RPMI8226 (cell line): ENCODE results near the gene TMEM174.
A peak's percentile ranks its signal among the peaks of the same experiment; 100 is the strongest.

Source experiments
- DNase-seq: peaks from one replicate; pipeline ENCODE4 v3.0.0-alpha.2; 2015

TMEM174 gene, protein sequence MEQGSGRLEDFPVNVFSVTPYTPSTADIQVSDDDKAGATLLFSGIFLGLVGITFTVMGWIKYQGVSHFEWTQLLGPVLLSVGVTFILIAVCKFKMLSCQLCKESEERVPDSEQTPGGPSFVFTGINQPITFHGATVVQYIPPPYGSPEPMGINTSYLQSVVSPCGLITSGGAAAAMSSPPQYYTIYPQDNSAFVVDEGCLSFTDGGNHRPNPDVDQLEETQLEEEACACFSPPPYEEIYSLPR

DNA sequence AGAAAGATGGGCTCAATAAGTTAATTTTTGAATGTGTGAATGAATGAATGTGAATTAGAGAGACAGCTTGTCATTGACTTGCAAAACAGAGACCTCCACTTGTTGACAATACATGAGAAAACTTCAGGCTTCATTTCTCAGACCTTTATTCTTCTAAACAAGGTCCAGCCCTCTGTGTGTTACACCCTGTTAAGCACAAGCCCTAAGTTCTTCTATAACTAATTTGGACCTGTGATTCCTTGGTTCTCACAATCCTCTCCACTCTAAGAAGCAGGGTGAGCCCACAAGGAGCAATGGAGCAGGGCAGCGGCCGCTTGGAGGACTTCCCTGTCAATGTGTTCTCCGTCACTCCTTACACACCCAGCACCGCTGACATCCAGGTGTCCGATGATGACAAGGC is at the start of gene TMEM174:
Gene TMEM174, plus strand, starts transcription at position 243 of the 400 bp plus-strand sequence. Its CDS starts 51 bp downstream, at position 294.
- DNase-seq, result no peak

DNA sequence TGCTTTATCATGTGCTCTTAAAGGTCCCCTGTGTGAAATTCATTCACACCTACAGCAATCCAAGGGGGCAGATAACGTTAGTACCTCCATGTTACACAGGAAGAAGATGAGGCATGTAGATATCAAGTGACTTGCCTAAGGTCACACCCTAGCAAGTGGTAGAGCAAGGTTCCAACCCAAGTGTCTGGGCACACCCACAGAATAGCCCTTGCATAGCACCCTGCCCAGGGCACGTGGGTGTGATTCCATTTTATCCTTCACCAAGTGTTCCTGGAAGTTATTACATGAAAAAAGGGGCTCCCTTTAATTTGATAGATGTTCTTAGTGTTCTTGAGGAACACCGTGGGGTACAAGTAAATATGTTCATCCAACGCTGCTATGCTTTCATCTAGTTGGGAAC is 47.7 kb upstream of the TMEM174 start:
- DNase-seq, result no peak

DNA sequence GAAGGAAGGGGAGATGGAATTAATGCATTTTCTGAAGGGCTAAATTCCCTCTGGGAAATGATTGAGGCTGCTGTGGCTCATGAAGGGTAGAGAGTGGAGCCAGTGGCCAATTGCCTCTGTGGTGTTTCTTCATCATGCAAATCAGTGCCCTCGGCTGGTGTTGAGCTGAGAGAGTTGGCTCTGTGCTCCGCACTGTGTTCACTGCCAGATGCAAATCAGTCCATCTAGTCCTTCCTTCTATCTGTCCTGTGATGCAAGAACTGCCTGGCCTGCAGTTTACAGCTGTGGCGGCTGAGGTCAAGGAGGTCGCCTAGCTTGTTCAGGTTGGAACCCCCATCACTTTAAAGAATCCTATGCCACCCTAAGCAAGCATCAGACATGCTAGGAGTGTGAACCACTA is 46.6 kb upstream of the TMEM174 start:
- DNase-seq, result peak; percentile 39

DNA sequence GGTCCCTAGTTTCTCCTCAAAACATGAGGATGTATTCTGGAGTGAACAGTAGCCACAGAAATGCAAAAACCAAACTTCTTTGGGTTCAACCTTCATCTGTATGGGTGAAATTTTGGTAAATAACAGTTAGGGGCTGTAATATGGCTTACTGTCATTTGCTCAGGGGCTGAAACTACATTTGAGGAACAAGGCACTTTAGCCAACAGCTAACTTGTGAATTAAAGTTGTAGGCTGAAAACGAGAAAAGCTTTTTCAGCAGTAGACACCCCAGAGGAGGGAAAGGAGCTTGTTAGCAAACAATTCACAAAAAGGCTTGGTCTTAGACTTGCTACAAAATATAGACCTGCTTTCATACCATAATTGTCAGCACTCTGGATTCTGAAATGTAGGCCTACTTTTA is 46.0 kb upstream of the TMEM174 start:
- peak; percentile 44 for DNase-seq

DNA sequence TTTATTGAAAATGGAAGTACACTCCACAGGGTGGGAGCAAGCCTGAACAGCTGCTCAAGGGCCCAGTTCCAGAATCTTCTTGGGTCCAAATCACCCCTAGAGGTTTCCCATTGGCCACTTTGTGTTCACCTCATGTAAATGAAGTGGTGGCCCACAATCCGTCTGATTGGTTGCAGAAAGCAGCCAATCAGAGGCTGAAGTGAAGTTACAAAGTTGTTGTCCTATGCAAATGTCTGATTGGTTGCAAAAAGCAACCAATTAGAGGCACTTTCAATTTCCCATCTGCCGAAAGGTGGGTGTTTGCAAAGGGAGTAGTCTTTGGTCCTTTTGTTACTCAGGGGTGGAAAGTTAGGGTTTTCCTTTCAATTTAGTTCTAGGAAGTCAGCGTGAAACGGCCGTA is 43.9 kb upstream of the TMEM174 start:
- no peak for DNase-seq

DNA sequence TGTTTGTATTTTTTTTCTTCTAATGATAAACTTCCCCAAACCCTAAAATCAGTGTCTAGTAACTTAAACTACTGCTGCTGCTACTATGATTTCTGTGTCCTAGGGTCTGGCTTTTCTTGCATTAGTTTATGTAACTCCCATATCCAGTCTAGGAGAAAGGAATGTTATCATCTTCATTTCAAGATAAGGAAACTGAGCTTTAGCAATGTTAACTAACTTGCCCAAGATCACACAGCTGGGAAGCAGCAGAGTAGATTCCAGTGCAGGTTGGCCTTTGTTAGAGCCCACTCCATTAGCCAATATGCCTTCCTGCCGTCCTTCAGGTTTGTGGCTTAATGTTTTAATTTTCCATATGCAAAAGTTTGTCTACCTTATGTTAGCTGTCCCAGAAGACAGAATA is 42.2 kb upstream of the TMEM174 start:
- no peak for DNase-seq

DNA sequence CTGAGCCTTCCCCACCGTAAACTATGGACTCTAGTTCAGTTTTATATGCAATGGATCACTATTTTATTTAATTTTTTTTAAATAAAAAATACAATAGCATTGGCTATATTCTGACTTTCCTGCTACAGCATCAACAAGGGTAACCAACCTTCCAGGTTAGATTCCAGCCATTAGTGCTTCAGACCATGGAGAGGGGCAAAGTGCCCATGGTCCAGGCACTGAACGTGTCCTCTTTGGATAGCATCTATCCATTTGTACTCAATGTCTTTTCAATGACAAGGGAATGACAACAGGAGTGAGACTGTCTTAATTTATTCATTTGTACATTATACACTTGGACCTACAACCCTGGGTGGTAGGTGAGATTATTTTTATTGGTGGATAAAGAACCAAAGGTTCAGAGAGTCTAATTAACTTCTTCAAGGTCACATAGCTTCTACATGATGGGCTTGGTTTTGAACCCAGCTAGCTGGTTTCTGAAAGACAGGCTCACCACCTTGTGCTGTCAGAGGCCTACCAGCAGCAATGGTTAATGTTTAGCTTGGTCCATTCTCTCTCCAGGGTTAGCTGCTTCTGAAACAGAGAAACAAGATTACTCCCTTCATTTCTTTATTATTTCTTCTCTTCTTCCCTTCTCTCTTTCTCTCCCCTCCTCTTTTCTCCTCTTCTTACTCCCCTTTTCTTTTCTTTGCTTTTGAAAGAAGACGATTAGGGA is 41.1 kb upstream of the TMEM174 start:
- DNase-seq, result no peak

DNA sequence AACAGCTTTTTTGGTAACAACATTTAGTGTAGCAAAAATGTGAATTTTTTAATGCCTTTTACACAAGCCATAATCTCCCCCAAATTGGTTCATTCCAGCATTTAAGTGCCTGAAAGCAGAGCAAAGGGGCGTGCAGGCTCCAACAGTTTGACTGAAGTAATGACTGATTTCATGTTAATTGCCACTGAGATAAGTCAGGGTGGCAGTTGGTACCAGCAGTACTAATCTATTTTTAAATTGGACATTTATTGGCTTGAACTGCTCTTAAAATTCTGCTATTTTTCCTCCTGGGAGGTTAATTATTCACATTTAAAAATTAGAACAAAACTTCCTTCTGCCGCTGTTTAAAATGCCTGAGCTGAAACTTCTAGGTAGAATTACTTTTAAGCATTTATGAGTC is 40.2 kb upstream of the TMEM174 start:
- no peak for DNase-seq

DNA sequence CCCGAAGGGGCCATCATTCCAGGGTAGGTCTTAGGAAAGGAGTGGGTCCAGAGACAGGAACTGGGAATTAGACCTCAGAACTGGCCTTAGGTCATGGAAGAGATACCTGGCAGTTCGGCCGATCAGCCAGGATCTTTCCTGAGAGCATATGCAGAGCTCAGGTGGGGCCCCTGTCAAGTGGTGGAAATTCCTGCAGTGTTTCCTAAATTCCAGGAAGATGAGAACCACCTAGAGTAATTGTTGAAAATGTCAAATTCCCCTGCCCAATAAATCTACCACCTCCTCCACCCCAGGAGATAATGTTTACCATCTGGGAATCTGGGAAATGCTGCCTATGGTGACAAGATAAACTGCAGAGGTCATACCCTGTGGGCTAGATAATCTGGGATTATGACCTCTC is 38.0 kb upstream of the TMEM174 start:
- DNase-seq, result no peak

DNA sequence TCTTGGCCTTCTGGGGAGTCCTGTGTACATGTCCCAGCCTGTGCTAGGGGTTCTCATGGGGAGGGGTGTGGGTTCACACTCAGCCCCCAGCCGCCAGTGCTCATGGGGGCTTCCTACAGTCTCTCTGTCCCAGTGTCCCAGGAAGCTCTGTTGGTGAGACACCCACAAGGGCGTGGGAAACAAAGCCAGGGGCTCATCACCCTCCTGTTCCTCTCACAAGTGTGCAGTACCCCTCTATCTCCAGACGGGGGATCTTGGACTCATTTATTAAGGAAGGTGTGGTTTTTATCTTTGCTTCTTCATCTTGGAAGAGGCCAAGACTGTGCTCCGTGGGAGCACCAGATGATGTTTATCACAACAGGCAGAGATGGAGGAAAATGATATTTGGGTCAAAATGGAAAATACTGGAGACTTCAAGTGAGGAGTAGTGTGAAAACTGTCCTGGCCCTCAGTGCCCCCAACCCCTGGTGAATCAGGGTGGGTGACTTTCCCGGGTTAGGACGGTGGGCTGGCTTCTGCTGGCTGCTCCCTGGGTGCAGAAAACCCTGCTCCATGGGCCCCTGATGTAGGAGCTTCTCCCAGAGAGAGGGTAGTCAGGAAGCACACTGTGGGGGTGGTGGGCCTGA is 37.5 kb upstream of the TMEM174 start:
- no peak for DNase-seq

DNA sequence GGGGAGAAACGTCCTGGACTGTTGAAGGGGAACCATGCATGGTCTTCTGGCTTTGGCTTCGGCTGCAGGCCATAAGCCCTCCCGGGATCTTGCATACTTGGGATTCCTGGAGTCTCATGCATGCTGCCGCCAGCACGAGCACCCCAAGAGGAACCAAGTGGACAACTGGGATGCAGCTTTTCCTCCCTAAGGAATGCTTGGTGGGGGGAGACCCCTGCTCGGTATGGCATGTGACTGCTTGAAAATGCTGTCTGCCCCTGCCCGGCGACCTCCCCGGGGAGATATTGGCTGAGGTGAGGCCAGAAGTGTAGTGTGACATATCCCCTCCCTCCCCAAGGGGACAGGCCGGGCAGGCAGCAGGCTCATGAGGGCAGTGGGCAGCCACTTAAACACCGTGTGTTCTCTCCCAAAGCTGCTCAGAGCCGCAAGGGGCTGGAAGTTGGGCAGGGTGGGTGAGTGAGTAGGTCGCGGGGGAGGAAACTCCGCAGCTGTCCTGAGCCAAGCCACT is 36.9 kb upstream of the TMEM174 start:
- DNase-seq, result no peak

DNA sequence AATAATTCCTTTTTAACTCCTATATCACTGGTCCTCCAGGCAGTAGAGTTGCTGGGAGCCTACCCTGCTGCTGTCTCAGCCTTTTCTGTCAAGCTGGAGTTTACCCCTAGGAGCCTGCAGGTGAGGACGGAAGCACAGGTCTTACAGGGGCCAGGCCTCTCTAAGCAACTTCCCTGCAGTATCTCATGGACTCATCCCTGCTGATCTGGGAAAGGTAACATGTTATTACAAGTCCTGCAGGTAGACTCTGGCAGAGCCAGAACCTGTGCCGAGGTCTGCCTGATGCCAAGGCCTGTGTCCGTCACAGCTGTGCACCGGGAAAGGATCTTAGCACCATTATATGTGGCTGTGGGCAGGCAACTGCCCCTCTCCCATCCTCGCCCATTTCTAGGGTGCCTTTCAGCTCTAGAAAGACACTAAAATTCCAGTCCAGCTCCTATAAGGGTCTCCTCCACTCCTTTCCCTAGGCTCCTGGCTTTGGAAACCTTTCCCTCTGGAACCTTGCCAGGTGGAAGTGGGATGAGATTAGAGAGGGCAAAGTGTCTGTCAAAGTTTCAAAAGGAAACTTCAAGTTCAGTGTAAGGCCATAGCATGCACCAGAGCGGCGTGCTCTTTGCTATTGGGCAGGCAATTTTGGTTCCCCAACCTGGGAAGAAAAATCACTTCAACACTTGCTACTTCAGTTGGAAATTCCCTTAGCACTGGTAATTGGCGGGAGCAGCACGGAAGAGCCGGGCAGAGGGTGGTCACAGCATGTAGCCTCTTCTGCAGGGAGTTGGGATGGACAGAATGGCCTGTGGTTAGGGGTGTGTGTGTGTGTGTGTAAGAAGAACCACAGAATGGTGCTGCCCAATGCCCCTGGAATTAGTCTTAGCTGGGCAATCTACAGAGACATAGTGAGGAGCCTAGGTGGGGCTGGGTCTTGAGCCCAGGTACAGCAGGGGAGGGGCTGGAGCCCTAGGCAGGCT is 35.1 kb upstream of the TMEM174 start:
- DNase-seq, result no peak

DNA sequence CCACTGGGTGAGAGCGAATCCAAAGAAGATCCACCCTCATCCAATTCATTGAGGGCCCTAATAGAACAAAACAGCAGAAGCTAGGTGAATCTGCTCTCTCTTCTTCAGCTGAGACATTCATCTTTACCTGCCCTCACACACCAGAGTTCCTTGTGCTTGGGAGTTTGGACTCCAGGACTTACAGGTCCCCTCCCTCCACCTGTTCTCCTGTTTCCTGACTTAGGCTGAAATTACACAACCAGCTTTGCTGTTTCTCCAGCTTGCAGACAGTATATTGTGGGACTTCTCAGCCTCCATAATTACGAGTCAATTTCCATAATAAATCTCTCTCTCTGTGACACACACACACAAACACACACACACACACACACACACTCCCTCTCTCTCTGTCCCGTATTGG is 33.5 kb upstream of the TMEM174 start:
- no peak for DNase-seq

DNA sequence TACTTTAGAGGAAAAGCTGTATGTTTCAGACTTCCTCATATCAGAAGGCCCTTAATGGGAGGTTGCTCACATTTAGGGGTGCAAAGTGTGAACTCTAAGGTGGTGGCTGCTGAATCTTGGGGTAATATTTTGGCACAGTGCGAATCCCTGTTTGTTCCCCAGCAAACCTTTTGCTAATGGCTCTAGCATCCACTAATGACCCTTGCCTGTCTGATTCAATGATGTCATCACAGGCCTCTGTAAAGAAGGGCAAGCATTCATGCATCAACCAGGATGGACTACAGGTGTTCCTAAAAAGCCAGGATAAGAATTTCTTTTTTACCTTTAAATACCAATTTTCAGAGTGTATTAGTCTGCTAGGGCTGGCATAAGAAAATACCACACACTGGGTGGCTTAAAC is 32.2 kb upstream of the TMEM174 start:
- no peak for DNase-seq

DNA sequence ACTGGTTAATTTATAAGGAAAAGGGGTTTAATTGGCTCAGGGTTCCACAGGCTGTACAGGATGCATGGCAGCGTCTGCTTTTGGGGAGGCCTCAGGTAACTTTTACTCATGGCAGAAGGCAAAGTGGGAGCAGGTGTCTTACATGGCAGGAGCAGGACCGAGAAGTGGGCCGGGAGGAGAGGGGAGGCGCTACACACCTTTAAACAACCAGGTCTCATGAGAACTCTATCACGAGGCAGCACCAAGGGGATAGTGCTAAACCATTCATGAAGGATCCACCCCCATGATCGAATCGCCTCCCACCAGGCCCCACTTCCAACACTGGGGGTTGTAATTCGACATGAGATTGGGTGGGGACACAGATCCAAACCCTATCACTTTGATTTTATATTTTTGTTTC is 31.0 kb upstream of the TMEM174 start:
- DNase-seq, result no peak

DNA sequence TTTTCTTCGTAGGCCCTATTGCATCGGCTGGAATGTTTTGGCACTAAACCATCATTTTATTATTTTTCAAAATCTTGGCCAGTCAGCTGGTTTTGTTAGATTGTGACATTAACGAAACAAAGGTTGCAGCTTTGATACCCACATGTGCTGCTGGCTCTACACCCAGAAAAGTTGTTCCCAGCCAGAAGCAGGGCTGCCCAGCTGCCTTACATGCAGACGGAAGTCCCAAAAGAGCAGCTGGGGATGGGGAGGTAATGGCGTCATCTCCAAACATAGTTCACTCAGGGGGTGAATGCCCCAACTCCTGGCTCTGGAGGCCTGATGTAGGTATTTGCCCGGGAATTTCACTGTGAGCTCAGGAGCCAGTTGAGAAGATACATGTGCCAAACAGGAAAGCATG is 29.3 kb upstream of the TMEM174 start:
- no peak for DNase-seq

DNA sequence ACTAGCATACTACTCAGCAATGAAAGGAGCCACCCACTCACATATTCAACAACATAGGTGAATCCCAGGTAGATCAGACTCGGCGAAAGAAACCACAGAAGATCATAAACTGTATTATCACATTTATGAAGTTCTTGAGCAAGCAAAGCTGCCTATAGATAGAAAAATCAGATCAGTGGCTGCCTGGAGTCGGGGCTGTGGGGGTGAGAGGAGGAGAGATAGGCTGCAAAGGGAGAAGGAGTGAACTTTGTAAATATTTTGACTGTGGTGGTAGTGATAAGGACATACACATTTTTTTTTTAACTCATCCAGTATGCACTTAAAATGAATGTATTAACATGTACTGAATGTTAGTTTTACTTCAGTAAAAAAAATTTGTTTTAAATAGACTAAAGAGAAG is 23.5 kb upstream of the TMEM174 start:
- no peak for DNase-seq

DNA sequence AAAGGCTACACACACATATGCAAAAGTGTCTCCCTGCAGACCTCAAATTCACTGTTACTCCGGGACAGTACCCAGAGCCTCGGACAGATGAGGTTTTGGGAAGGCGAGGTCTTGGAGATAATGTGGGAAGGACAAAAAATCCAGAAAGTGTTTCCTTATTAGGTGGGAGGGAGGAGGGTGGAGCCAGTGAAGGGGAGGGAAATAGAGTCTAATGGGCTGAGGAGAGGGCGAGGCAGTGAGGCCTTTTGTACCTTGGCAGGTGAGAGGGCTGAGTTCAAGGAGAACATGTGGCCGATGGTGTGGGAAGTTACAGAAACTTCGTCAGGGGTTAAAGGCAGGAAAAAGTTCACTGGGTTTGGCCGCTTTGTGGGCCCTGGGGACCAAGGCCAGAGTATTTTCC is 22.1 kb upstream of the TMEM174 start:
- DNase-seq, result no peak

DNA sequence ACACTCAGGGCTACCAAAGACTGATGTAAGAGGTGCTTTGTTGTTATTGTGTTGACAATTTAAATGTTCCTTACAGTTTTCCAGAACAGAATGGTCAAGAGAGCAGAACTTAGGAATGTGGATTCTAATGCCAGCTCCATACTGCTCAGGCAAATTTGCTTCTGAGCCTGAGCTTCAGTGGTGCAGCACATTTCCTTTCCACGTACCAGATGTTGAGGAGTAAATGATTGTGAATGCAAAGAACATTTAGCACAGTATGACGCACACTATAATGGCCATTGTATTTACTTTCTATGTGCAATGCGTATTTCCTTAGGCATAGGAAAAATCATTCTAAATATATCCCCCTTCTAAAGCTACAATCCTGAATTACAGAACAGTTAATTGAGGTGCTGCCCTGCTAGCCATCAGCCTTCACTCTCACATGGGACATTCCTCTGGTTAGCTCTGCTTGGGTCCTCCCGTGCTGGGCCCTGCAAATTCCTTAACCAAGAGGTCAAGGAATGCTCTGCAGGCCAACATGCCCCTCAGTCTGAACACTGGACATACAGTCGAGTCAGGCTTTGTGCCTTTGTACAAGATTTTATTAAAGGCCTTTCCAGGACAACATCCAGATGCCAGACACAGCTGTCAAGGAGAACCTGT is 21.1 kb upstream of the TMEM174 start:
- DNase-seq, result no peak

DNA sequence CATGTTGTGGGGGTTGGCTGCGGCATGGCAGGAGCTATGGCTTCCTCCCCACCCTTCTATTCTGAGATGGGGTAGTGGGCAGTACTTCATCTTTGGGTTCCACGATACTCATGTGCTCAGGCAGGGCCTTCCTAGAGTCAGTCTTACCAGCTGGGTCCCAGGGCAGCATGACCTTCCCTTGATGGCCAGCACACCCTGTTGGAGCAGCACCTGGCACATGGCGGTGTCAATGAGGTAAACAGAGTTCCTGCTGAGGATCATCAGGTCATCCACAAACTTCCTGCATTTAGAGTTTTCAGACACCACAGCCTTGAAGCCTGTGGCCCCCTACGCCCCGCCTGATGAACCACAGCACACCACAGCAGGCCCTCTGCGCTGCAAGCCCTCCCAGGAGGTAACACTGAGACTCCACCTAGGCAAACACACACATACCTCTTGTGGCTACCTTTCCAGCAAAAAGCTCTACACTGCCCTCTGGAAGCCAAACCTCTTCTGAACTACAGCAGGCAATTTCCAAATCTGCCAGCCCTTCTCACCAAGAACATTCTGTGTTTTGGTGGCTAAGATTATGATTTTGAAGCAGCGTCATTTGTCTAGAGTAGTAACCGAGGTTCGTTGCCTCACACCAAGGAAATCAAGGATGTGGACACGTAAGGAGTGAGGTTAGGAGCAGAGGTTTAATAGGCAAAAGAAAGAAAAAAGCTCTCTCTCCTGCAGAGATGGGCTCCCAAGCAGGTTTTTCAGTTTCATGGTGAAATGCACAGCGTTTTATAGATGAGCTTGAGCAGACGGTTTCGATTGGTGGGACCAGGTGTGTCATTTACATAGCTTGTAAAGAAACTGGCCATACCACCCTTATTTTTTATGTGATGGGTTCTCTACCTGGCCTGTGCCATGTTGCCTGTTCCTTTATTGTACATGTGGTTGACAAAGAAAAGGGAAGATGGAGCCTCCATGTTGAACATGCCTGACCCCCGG is 20.3 kb upstream of the TMEM174 start:
- peak; percentile 26 for DNase-seq

DNA sequence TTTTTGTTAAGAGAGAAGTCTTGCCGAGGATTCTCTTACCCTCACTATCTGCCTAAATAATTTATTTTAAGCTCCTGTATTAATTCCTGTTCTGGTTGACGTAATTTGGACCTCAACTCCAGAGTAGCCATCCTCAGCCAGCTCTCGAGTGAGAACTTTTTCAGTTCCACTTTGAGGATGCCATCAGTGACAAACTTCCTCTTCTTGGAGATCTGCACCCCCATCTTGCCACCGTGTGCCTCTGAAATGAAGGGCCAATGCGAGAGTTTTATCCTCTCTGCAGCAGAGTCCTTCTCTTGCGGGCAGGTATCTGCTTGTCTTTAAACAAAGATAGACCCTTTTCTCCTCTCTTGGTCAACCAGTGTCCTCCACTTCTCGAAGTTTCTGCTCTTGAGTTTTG is 19.5 kb upstream of the TMEM174 start:
- DNase-seq, result peak; percentile 53
